IMR-90 (cell line): ENCODE results near the gene SNTG2.

Experiments
- SMC3 ChIP-seq: fragments of 150-350 bp; IDR thresholded peaks from 2 replicates; pipeline ENCODE4 v1.6.1; 2016; ENCODE audit warnings: low read depth, mild to moderate bottlenecking, antibody characterized with exemption, low read length, moderate library complexity
- TF ChIP-seq, protein P1 (sequence below): conservative IDR thresholded peaks from 2 replicates; pipeline ENCODE4 v1.5.1; 2012; ENCODE audit warnings: mild to moderate bottlenecking, low read depth, low read length, improper control_type of control experiment

GRCh38 chr2:1313240-1313924 is 362.7 kb downstream of the SNTG2 start:
- TF ChIP-seq, protein P1, sequence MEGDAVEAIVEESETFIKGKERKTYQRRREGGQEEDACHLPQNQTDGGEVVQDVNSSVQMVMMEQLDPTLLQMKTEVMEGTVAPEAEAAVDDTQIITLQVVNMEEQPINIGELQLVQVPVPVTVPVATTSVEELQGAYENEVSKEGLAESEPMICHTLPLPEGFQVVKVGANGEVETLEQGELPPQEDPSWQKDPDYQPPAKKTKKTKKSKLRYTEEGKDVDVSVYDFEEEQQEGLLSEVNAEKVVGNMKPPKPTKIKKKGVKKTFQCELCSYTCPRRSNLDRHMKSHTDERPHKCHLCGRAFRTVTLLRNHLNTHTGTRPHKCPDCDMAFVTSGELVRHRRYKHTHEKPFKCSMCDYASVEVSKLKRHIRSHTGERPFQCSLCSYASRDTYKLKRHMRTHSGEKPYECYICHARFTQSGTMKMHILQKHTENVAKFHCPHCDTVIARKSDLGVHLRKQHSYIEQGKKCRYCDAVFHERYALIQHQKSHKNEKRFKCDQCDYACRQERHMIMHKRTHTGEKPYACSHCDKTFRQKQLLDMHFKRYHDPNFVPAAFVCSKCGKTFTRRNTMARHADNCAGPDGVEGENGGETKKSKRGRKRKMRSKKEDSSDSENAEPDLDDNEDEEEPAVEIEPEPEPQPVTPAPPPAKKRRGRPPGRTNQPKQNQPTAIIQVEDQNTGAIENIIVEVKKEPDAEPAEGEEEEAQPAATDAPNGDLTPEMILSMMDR, result no peak
- TF ChIP-seq SMC3, result no peak
